Tibial nerve (tissue), 4 donors: ENCODE results near the gene NFKBIZ.

ENCODE experiments used
- EP300 ChIP-seq, 2 donors: sonication (generic); formaldehyde crosslinking; IDR thresholded peaks; one replicate each; pipeline ENCODE4 v1.6.1; 2017; ENCODE audit warnings: antibody characterized with exemption in 2 of 2, mild to moderate bottlenecking in 1 of 2
- POLR2A ChIP-seq, 2 donors: fragments of 450-650 bp; IDR thresholded peaks; one replicate each; pipeline ENCODE4 v1.6.1; 2017; ENCODE audit warnings: antibody characterized with exemption in 2 of 2, mild to moderate bottlenecking in 2 of 2, moderate library complexity in 2 of 2
- TF ChIP-seq, protein P1 (sequence below), 5 experiments: fragments of 200-600 bp in 3 of 5; fragments of 450-650 bp in 2 of 5; sonication (generic) in 3 of 5; IDR thresholded peaks; one replicate each; pipeline ENCODE4 v1.5.1; 2016 to 2019; ENCODE audit warnings: antibody characterized with exemption in 5 of 5, mild to moderate bottlenecking in 3 of 5, moderate library complexity in 2 of 5

DNA sequence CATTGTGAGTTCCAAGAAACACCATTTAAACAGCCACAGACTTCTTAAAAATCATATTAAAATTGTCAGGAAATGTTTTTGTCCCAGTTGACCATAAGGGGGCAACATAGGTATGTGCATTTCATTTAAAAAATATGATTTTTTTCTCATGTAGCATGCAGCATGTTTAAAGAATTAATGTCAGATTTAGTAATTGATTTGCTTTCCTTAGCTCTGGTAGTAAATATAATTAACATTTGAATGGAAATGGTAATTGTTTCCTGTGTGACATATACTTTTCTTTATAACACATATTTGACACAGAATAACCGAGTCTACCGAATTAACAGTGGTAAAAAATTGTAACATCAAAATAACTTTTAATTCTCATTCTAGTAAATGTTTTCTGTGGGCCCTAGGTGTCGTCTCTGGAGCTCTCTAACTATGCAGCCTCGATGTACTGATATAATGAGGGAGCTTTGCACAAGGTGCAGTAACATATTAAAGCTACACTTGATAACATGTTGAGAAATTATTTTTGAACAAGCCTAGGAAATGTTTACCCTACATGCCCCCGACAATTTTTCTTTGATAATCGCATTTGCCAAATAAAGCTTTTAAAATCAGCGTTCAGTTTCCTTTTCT, 35.4 kb upstream of the NFKBIZ start:
- TF ChIP-seq, protein P1, sequence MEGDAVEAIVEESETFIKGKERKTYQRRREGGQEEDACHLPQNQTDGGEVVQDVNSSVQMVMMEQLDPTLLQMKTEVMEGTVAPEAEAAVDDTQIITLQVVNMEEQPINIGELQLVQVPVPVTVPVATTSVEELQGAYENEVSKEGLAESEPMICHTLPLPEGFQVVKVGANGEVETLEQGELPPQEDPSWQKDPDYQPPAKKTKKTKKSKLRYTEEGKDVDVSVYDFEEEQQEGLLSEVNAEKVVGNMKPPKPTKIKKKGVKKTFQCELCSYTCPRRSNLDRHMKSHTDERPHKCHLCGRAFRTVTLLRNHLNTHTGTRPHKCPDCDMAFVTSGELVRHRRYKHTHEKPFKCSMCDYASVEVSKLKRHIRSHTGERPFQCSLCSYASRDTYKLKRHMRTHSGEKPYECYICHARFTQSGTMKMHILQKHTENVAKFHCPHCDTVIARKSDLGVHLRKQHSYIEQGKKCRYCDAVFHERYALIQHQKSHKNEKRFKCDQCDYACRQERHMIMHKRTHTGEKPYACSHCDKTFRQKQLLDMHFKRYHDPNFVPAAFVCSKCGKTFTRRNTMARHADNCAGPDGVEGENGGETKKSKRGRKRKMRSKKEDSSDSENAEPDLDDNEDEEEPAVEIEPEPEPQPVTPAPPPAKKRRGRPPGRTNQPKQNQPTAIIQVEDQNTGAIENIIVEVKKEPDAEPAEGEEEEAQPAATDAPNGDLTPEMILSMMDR (IDR thresholded peaks at IDR 0.05) = peak; percentile 40 to 70 (median 45)
- TF ChIP-seq POLR2A (IDR thresholded peaks at IDR 0.05) = no peak
- TF ChIP-seq EP300 (IDR thresholded peaks at IDR 0.05) = no peak
